ENCODE results near the gene MAZ. TPM values are rescaled to one million over a fixed set of nuclear protein-coding genes. Genes with fewer than 3 reads are reported as not detected.

The MAZ gene
- total RNA-seq, 4 donors from 2014 or later, result 98.4 to 180 (median 125) TPM

GRCh38 chr16:29858974-29859373 lies 52.6 kb downstream of the MAZ start:
- no peak overlapping the region for H3K27ac ChIP-seq
- no peak for TF ChIP-seq POLR2A (IDR thresholded peaks at IDR 0.05)
- TF ChIP-seq EP300 (IDR thresholded peaks at IDR 0.05), result no peak
- no peak for TF ChIP-seq CTCF (IDR thresholded peaks at IDR 0.05)
- TF ChIP-seq POLR2AphosphoS5 (IDR thresholded peaks at IDR 0.05), result no peak
- WGBS, result 93% methylated on average over 12 of the region's 19 CpGs
- DNase-seq (ENCODE audit: low spot score in 2 of 2), result no peak
- H3K27me3 ChIP-seq, result no peaks in the 10 kb centered on the region
- no peaks in the 10 kb centered on the region for H3K9me3 ChIP-seq
- peaks cover 31% of the 10 kb centered on the region for H3K36me3 ChIP-seq
- H3K4me3 ChIP-seq, result no peak overlapping the region
- H3K4me1 ChIP-seq, result peaks cover 30% of the 10 kb centered on the region

- WGBS, result 92% methylated on average over 9 of the region's 9 CpGs
- no peak for TF ChIP-seq POLR2AphosphoS5 (IDR thresholded peaks at IDR 0.05)
- no peak for TF ChIP-seq POLR2A (IDR thresholded peaks at IDR 0.05)
- TF ChIP-seq EP300 (IDR thresholded peaks at IDR 0.05), result no peak
- TF ChIP-seq CTCF (IDR thresholded peaks at IDR 0.05), result no peak
- no peak overlapping the region for H3K27ac ChIP-seq
- no peaks in the 10 kb centered on the region for H3K27me3 ChIP-seq
- peaks cover 31% of the 10 kb centered on the region for H3K36me3 ChIP-seq
- no peak overlapping the region for H3K4me3 ChIP-seq
- H3K9me3 ChIP-seq, result no peaks in the 10 kb centered on the region
- peaks cover 30% of the 10 kb centered on the region for H3K4me1 ChIP-seq
- no peak for DNase-seq (ENCODE audit: low spot score in 2 of 2)
Measured at GRCh38 chr16:29860218-29860617, 53.9 kb downstream of the MAZ start.

Other genes starting within 250 kb of the MAZ start
- 1 to 10 TPM; 2.2 to 6.3 (median 4.7) TPM for gene SPN, start 143.3 kb upstream of the MAZ start, total RNA-seq
- gene QPRT, start 127.3 kb upstream of the MAZ start, total RNA-seq, result 1 to 10 TPM; 2.2 to 5.5 (median 3.5) TPM
- 1 to 10 TPM in 1 of 4 donors, under 1 TPM in 1, not detected in 2; 0.34 to 1.1 TPM for gene C16orf54, start 60.5 kb upstream of the MAZ start, total RNA-seq
- gene ZG16, start 28.3 kb upstream of the MAZ start, total RNA-seq, result under 1 TPM in 1 of 4 donors, not detected in 3; 0.89 TPM
- 10 to 100 TPM; 42.8 to 65.7 (median 55.1) TPM for gene KIF22, start 15.8 kb upstream of the MAZ start, total RNA-seq
- gene PRRT2, start 5.7 kb downstream of the MAZ start, total RNA-seq, result 1 to 10 TPM in 3 of 4 donors, not detected in 1; 1.1 to 6.8 (median 3.7) TPM
- gene PAGR1, start 9.6 kb downstream of the MAZ start, total RNA-seq, result 10 to 100 TPM; 23.3 to 35.2 (median 23.8) TPM
- gene MVP, start 13.9 kb downstream of the MAZ start, total RNA-seq, result 100 to 1,000 TPM in 1 of 4 donors, 10 to 100 TPM in 3; 54.9 to 104 (median 68.1) TPM
- gene CDIPT, start 56.7 kb downstream of the MAZ start, total RNA-seq, result 100 to 1,000 TPM in 1 of 4 donors, 10 to 100 TPM in 3; 68.7 to 112 (median 96.7) TPM
- gene SEZ6L2, start 93.0 kb downstream of the MAZ start, total RNA-seq, result 1 to 10 TPM in 3 of 4 donors, under 1 TPM in 1; 0.98 to 2.9 (median 1.2) TPM
- gene ASPHD1, start 94.0 kb downstream of the MAZ start, total RNA-seq, result under 1 TPM in 1 of 4 donors, not detected in 3; 0.34 TPM
- gene KCTD13, start 119.7 kb downstream of the MAZ start, total RNA-seq, result 10 to 100 TPM; 20.3 to 43.9 (median 32.0) TPM
- 100 to 1,000 TPM in 3 of 4 donors, 10 to 100 TPM in 1; 78.0 to 109 (median 106) TPM for gene TMEM219, start 155.6 kb downstream of the MAZ start, total RNA-seq
- gene TAOK2, start 167.3 kb downstream of the MAZ start, total RNA-seq, result 10 to 100 TPM; 29.1 to 54.4 (median 39.1) TPM
- gene HIRIP3, start 189.1 kb downstream of the MAZ start, total RNA-seq, result 10 to 100 TPM; 14.6 to 29.3 (median 21.7) TPM
- gene INO80E, start 189.7 kb downstream of the MAZ start, total RNA-seq, result 10 to 100 TPM; 48.2 to 58.7 (median 51.0) TPM
- under 1 TPM in 1 of 4 donors, not detected in 3; 0.42 TPM for gene DOC2A, start 204.5 kb downstream of the MAZ start, total RNA-seq
- gene C16orf92, start 216.7 kb downstream of the MAZ start, total RNA-seq, result not detected
- gene TLCD3B, start 224.7 kb downstream of the MAZ start, total RNA-seq, result 1 to 10 TPM in 1 of 4 donors, under 1 TPM in 1, not detected in 2; 0.81 to 1.4 TPM

Measured in suprapubic skin (tissue), 4 donors.